Adrenal gland (tissue), 12 donors: Measurements from ENCODE around the gene NUBP2. TPM values are rescaled to one million over a fixed set of nuclear protein-coding genes. Genes with fewer than 3 reads are reported as not detected.

Experiments
- DNase-seq, 7 donors: peaks; one replicate each; pipeline ENCODE4 v3.0.0-alpha.2; 2019 to 2020
- H3K27ac ChIP-seq, 5 donors: fragments of 200-600 bp; sonication (generic) in 4 of 5; 1 replicate in 3 of 5; 2 replicates in 2 of 5; pipeline versions ENCODE4 v1.5.1 to v1.8.0; 2016 to 2020; ENCODE audit warnings: mild to moderate bottlenecking in 1 of 5
- H3K27me3 ChIP-seq: fragments of 200-600 bp; 2 replicates; pipeline ENCODE4 v1.8.0; 2021
- H3K36me3 ChIP-seq, 2 donors: fragments of 200-600 bp; replicated peaks in 1 of 2; 1 replicate in 1 of 2; 2 replicates in 1 of 2; pipeline versions ENCODE4 v1.5.1 to v1.8.0; 2018 to 2022
- H3K4me1 ChIP-seq, 2 donors: fragments of 200-600 bp; replicated peaks in 1 of 2; 1 replicate in 1 of 2; 2 replicates in 1 of 2; pipeline versions ENCODE4 v1.5.1 to v1.8.0; 2018 to 2021
- H3K4me3 ChIP-seq, 4 donors: fragments of 200-600 bp; sonication (generic) in 3 of 4; one replicate each; pipeline ENCODE4 v1.5.1; 2016 to 2018
- H3K9me3 ChIP-seq, 3 donors: fragments of 200-600 bp; sonication (generic) in 1 of 3; replicated peaks in 1 of 3; 1 replicate in 2 of 3; 2 replicates in 1 of 3; pipeline versions ENCODE4 v1.5.1 to v1.8.0; 2016 to 2021
- CTCF ChIP-seq, 6 experiments: fragments of 450-650 bp in 4 of 6; fragments of 200-600 bp in 2 of 6; sonication (generic) in 1 of 6; IDR thresholded peaks; 1 replicate in 5 of 6; 2 replicates in 1 of 6; pipeline versions ENCODE4 v1.5.1 to v1.8.0; 2016 to 2021; ENCODE audit warnings: antibody characterized with exemption in 6 of 6, mild to moderate bottlenecking in 2 of 6, moderate library complexity in 1 of 6
- POLR2A ChIP-seq, 2 donors: fragments of 450-650 bp; IDR thresholded peaks; one replicate each; pipeline ENCODE4 v1.6.1; 2017; ENCODE audit warnings: antibody characterized with exemption in 2 of 2, mild to moderate bottlenecking in 2 of 2, moderate library complexity in 1 of 2
- WGBS, 4 donors: extraction: QIAGEN DNeasy Blood & Tissue Kit in 2 of 4; methylation state at CpG; one replicate each; pipeline versions ENCODE4 v1.1.5 to v1.1.7; 2013 to 2017; 5-methylcytosine and 5-hydroxymethylcytosine counted together
- intact Hi-C, 2 donors: fragments of 100-400 bp; cut with DNase I; formaldehyde crosslinking; loops; one replicate each; pipeline versions ENCODE4 v1.14.1 to v1.15.0; 2022 to 2023
- polyA plus RNA-seq, 3 donors: library from polyadenylated mRNA; stranded (reverse); fragments of 200-250 nt in 2 of 3; fragments of 350-450 nt in 1 of 3; fragmentation: Illumina TruSeq in 1 of 3; extraction: RNeasy Lipid Tissue Mini Kit (QIAGEN cat#74804) in 1 of 3; gene quantifications; one replicate each; pipeline ENCODE4 v1.2.3, GENCODE V29; 2013 to 2014
- total RNA-seq, 9 donors: library from RNA; depleted of rRNA in 4 of 9; stranded (reverse); fragments of >200 nt in 4 of 9; fragments of 120-200 nt in 1 of 9; fragmentation: NEBNext Ultra II Directional in 1 of 9; extraction: Animal tissue kit (Norgen Biotek cat#: 25700) in 1 of 9; gene quantifications; one replicate each; pipeline versions ENCODE4 v1.1.0 to v1.2.4, GENCODE V29; 2013 to 2023
- donor health status: healthy with polysubstance abuse.
- donor health status: Bipolar disorder and iron deficiency.
- donor health status: DM: yes; HTN: yes; CAD: no.
- donor health status: DM: no; HTN: no; CAD: no.
- donor health status: DM: no; HTN: no; CAD: no.
- donor health status: DM: yes; HTN: yes; CAD: no.

Gene NUBP2
- total and polyA plus RNA-seq, 12 donors = 3.0 to 252 (median 78.7) TPM

GRCh38 chr16:1769402-1770300 lies 13.1 kb upstream of the NUBP2 start:
- WGBS, 4 donors = 63 to 71% (median 65%) methylated on average over 3 to 27 of the region's 27 CpGs
- Histone ChIP-seq H3K9me3 (no peaks in the 10 kb centered on the region), H3K27ac (peak overlapping the region in 4 of 5 donors; percentile 87 to 93 (median 92)), H3K27me3 (no peaks in the 10 kb centered on the region), H3K4me1 (peaks cover 22 to 32% of the 10 kb centered on the region in 2 donors), H3K4me3 (peak overlapping the region in 1 of 4 donors; percentile 91), H3K36me3 (peaks cover 0 to 47% of the 10 kb centered on the region in 2 donors)
- DNase-seq = no peak
- intact Hi-C loops = loop anchor here in 1 of 2 donors (5.0 kb wide), 1 partner anchor 58 kb away; the partner anchor contains the start of genes FAHD1 and HAGH
- no peak for TF ChIP-seq POLR2A (IDR thresholded peaks at IDR 0.05)
- TF ChIP-seq CTCF (IDR thresholded peaks at IDR 0.05) = no peak

- Histone ChIP-seq H3K36me3 (peaks cover 0 to 40% of the 10 kb centered on the region in 2 donors), H3K4me1 (peaks cover 26 to 36% of the 10 kb centered on the region in 2 donors), H3K4me3 (peak overlapping the region; percentile 48 to 99 (median 92)), H3K9me3 (no peaks in the 10 kb centered on the region), H3K27me3 (no peaks in the 10 kb centered on the region), H3K27ac (peak overlapping the region; percentile 9 to 93 (median 91))
- TF ChIP-seq CTCF (IDR thresholded peaks at IDR 0.05) (peak in 1 of 6 experiments; percentile 12), POLR2A (IDR thresholded peaks at IDR 0.05) (peak; percentile 57 to 78)
- DNase-seq = peak; percentile 84 to 95 (median 90)
- intact Hi-C loops = loop anchor here in 1 of 2 donors (5.0 kb wide), 1 partner anchor 57 kb away; the partner anchor contains the start of genes FAHD1 and HAGH
- 3 to 13% (median 5%) methylated on average over 28 to 81 of the region's 81 CpGs for WGBS, 4 donors
Observed at GRCh38 chr16:1770328-1771187, 12.2 kb upstream of the NUBP2 start.

- Histone ChIP-seq H3K4me3 (peak within 1 kb of the TSS; percentile 48 to 99 (median 92)), H3K27ac (peak within 1 kb of the TSS; percentile 9 to 93 (median 91)), H3K9me3 (no peaks in the 10 kb centered on the region), H3K4me1 (peaks cover 26 to 36% of the 10 kb centered on the region in 2 donors), H3K36me3 (peaks cover 0 to 40% of the 10 kb centered on the region in 2 donors), H3K27me3 (no peaks in the 10 kb centered on the region)
- DNase-seq = peak; percentile 73 to 90 (median 82)
- no peak for TF ChIP-seq CTCF (IDR thresholded peaks at IDR 0.05)
- TF ChIP-seq POLR2A (IDR thresholded peaks at IDR 0.05) = peak in 1 of 2 donors; percentile 50
- intact Hi-C loops = loop anchor here in 1 of 2 donors (5.0 kb wide), 1 partner anchor 56 kb away; the partner anchor contains the start of genes FAHD1 and HAGH
- WGBS, 4 donors = 0 to 1% (median 0%) methylated on average over 18 to 79 of the region's 79 CpGs
Observed at GRCh38 chr16:1771188-1771863, 11.4 kb upstream of the NUBP2 start, which contains the start of gene NME3. NME3 (minus strand) TSS chr16:1771543; CDS start chr16:1771534, 9 bp downstream.
